Activated T-cell treated with anti-CD3 and anti-CD28 coated beads, Interleukin-2, amount 50 U/mL, for 4 hours (primary cell): Measurements from ENCODE around the gene APLP1. TPM values are rescaled to one million over a fixed set of nuclear protein-coding genes. Genes with fewer than 3 reads are reported as not detected.
"Not testable (repeated sequence)": the region's sequence is repeated elsewhere in the genome, so short reads cannot be mapped to it uniquely, and the experiment has no call there.

Experiments used
- ATAC-seq, 2 donors: fragments of 200-7000 bp; cut with Tn5 transposase; one replicate each; pipeline ENCODE4 v1.10.0; 2021
- DNase-seq: peaks from one replicate; pipeline ENCODE4 v3.0.0-alpha.2; 2020
- H3K27me3 Mint-ChIP-seq: one replicate; pipeline ENCODE4 v1.8.0; 2021; ENCODE audit warnings: low read depth, mixed read lengths
- H3K36me3 Mint-ChIP-seq: one replicate; pipeline ENCODE4 v1.8.0; 2022; ENCODE audit warnings: mixed read lengths; ENCODE audit not compliant: insufficient read depth
- H3K4me1 Mint-ChIP-seq: one replicate; pipeline ENCODE4 v1.8.0; 2021; ENCODE audit warnings: low read depth, mixed read lengths
- H3K4me3 Mint-ChIP-seq: one replicate; pipeline ENCODE4 v1.8.0; 2021; ENCODE audit warnings: mild to moderate bottlenecking, moderate library complexity, mixed read lengths
- H3K9me3 Mint-ChIP-seq: one replicate; pipeline ENCODE4 v1.8.0; 2021; ENCODE audit warnings: mixed read lengths
- total RNA-seq, 3 donors: library from RNA; stranded (reverse); gene quantifications; one replicate each; pipeline ENCODE4 v1.2.1, GENCODE V29; 2021

The APLP1 gene
- total RNA-seq, 3 donors from 2014 or later, result 0.24 to 0.34 TPM; not detected in 1

DNA sequence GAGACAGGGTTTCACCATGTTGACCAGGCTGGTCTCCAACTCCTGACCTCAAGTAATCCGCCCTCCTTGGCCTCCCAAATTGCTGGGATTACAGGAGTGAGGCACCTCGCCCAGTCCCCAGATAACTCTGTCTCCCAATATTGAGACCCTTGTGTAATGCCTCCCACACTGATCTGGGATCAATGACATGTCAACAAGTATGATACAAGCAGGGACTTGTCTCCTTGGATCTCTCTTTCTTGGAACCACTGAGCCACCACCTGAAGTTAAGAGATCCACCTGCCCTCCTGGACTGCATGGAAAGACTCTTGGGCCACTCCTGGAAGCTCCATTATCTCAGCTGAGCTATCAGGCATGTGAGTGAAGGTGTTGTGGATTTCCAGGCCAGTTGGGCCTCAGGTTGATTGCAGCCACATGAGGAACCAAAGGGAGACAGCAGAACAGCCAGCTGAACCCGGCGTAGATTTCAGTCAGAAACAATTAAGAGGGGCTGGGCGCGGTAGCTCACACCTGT is 16.9 kb downstream of the APLP1 start:
- H3K36me3 Mint-ChIP-seq, result peaks cover 17% of the 10 kb centered on the region
- peaks cover 2% of the 10 kb centered on the region for H3K27me3 Mint-ChIP-seq
- ATAC-seq (no peak), DNase-seq (no peak)
- H3K4me1 Mint-ChIP-seq, result peaks cover 6% of the 10 kb centered on the region
- no peak overlapping the region for H3K4me3 Mint-ChIP-seq
- no peaks in the 10 kb centered on the region for H3K9me3 Mint-ChIP-seq

DNA sequence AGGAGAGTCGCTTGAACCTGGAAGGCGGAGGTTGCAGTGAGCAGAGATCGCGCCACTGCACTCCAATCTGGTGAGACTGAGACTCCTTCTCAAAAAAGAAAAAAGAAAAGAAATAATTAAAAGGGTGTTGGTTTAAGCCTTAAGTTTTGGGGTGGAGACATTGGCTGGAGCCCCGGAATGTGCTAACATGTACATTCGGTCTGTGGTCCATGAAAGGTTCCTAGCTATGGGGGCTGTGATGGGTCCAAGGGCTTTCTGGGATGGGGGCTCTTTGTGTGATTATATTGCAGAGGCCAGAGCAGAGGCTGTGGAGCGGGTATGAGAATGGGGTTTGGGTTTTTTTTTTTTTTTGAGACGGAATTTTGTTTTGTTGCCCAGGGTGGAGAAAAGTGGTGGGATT is 17.5 kb downstream of the APLP1 start:
- Mint-ChIP-seq H3K4me1 (peaks cover 6% of the 10 kb centered on the region), H3K27me3 (peaks cover 2% of the 10 kb centered on the region), H3K9me3 (no peaks in the 10 kb centered on the region), H3K4me3 (no peak overlapping the region), H3K36me3 (peaks cover 20% of the 10 kb centered on the region)
- ATAC-seq, result no peak
- DNase-seq, result no peak

DNA sequence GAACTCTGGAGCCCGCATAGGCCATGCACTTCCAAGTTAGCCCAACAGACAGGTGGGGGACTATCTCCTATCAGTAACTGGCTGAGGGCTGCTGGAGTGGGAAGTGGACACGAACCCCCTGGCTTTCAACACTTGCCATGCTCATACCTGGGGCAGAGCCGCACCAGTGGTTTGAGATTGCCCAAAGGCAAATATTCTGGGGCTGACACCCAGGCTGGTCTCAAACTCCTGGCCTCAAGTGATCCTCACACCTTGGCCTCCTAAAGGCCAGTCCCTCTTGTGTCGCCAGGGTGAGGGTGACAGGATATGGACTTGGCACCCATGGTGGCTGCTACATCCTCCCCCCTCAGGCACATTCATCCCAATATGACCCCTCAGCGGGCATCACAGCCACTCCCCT is 18.8 kb downstream of the APLP1 start:
- Mint-ChIP-seq H3K4me1 (peaks cover 4% of the 10 kb centered on the region), H3K36me3 (peaks cover 23% of the 10 kb centered on the region), H3K27me3 (no peaks in the 10 kb centered on the region), H3K9me3 (no peaks in the 10 kb centered on the region), H3K4me3 (no peak overlapping the region)
- no peak for DNase-seq
- ATAC-seq, result no peak

DNA sequence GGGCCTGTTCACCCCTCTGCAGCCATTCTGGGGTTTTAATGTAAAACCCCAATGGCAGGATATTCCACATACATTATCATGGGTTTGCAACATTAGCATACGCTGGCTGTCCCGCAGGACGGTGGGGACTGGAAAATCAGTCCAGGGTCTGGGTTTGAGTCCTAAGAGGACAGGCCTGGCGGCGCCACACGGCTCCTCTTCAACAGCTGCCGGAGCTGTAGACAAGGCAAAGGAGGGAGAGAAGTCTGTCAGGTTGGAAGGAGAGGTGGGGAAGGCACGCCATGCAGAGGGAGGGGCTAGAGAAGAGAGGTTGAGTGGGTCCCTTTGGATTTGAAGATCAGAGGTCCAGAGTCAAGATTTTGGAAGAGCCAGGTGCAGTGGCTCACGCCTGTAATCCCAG is 20.0 kb downstream of the APLP1 start:
- no peak for ATAC-seq
- no peaks in the 10 kb centered on the region for H3K27me3 Mint-ChIP-seq
- H3K4me3 Mint-ChIP-seq, result no peak overlapping the region
- no peak for DNase-seq
- H3K4me1 Mint-ChIP-seq, result peaks cover 4% of the 10 kb centered on the region
- no peaks in the 10 kb centered on the region for H3K9me3 Mint-ChIP-seq
- H3K36me3 Mint-ChIP-seq, result peaks cover 32% of the 10 kb centered on the region

DNA sequence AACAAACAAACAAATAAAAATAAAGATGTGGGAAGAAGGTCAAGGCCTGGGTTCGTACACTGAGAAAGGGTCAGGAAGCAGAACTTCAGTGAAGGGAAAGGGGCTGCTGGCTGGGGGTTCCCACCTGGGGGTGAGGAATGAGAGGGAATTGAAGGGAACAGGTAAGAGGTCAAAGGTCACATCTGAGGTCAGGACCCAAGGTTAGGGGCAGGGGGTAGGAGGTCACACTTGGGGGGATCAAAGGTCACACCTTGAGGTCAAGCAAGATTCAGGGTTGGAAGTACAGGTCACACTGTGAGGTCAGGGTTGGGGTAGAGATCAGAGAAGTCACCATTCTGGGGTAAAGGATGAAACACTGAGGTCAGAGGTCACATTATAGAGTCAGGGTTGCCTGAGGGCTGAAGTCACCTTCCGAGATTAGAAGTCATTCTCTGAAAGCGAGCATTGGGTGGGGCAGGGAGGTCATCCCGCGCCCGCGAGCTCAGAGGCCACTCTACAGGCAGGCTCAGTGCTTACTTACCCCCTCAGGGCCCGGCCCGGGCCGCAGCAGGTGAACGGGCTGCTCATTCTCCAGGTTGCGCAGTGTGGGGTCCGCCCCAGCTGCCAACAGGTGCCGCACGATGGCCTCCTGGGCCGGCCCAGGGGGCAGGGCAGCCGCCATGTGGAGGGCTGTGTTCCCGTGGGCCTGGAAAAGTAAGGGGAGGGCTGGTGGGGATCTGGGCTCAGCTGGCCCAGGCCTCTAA is 21.2 kb downstream of the APLP1 start:
- Mint-ChIP-seq H3K36me3 (peaks cover 32% of the 10 kb centered on the region), H3K27me3 (no peaks in the 10 kb centered on the region), H3K4me3 (no peak overlapping the region), H3K9me3 (no peaks in the 10 kb centered on the region), H3K4me1 (peaks cover 4% of the 10 kb centered on the region)
- no peak for DNase-seq
- ATAC-seq, result no peak

DNA sequence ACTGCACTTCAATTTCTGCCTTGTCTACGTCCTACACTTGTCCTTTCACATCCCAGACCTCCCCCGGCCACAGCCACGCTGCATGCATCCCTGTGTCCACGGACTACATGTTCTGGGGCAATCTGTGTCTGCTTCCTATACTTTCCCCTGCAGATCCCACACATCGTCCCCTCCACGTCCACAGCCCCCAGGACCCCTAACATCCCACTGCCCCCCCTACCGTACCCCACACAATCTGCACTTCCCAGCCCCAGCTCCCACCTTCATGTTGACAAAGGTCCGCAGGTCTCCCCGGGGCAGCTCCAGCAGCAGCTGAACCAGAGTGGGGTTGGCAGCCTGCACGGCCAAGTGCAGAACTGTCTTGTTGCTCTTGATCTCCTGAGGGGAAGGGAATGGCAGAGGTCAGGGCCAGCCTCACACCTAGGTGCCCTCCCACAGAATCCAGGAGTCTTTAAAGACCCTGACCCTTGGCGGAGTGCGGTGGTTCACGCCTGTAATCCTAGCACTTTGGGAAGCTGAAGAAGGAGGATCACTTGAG is 21.8 kb downstream of the APLP1 start:
- Mint-ChIP-seq H3K27me3 (no peaks in the 10 kb centered on the region), H3K9me3 (no peaks in the 10 kb centered on the region), H3K4me1 (peaks cover 7% of the 10 kb centered on the region), H3K4me3 (no peak overlapping the region), H3K36me3 (peaks cover 32% of the 10 kb centered on the region)
- DNase-seq (peak; percentile 27), ATAC-seq (no peak)

DNA sequence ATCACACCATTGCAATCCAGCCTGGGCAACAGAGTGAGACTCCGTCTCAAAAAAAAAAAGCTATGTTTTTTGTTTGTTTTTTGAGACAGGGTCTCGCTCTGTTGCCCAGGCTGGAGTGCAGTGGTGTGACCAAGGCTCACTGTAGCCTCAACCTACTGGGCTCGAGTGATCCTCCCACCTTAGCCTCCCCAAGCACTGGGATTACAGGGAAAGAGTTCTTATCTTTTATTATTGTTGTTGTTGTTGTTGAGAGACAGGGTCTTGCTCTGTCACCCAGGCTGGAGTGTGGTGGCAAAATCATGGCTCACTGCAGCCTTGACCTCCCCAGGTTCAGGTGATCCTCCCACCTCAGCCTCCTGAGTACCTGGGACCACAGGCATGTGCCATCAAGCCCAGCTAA is 23.4 kb downstream of the APLP1 start:
- DNase-seq, H3K9me3 Mint-ChIP-seq, H3K4me3 Mint-ChIP-seq, ATAC-seq, H3K27me3 Mint-ChIP-seq: not testable (repeated sequence)
- H3K4me1 Mint-ChIP-seq, result peaks cover 17% of the 10 kb centered on the region
- H3K36me3 Mint-ChIP-seq, result peaks cover 36% of the 10 kb centered on the region

DNA sequence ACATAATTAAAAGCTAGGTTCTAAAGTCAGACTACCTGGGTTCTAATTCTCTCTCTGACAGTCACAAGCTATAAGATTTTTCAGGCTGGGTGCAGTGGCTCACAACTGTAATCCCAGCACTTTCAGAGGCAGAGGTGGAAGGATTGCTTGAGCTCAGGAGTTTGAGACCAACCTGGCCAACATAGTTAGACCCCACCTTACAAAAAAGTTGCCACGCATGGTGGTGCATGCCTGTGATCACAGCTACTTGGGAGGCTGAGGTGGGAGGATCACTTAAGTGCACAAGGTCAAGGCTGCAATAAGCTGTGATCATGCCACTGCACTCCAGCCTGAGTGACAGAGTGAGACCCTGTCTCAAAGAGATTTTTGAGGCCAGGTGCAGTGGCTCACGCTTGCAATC is 26.0 kb downstream of the APLP1 start:
- H3K27me3 Mint-ChIP-seq, result no peaks in the 10 kb centered on the region
- no peak for ATAC-seq
- DNase-seq, result no peak
- H3K4me3 Mint-ChIP-seq, result no peak overlapping the region
- H3K9me3 Mint-ChIP-seq, result no peaks in the 10 kb centered on the region
- peaks cover 32% of the 10 kb centered on the region for H3K36me3 Mint-ChIP-seq
- H3K4me1 Mint-ChIP-seq, result peaks cover 31% of the 10 kb centered on the region

DNA sequence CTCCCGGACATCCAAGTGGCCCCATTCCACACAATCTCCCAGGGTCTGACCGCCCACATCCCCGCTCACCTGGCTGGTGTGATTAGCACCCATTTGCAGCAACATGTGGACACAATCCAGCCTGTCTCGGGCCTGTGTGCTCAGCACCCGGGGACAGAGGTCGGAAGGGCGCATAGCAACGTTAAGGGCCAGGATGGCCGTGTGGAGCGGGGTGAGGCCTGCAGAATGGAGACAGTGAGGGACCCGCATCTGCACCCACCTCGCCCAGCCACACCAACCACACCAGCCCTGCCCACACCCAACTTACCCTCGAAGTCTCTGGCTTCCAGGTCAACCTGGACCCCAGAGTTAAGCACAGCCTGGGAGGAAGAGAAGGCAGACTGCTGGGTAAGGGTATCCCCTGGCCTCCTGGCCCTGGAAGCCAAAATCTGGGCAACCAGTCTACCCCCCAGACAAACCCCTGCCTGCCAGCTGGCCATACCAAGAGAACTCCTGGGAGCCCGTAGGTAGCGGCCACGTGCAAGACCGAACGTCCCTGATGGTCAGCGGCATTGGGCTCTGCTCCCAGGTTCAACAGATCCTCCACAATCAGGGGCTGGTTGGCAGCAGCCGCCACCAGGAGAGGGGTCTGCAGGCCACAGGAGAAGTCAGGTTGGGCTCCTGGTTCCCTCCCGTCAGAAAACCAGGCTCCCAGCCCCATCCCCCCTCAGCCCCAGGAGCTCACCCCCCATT is 27.7 kb downstream of the APLP1 start:
- Mint-ChIP-seq H3K27me3 (no peaks in the 10 kb centered on the region), H3K9me3 (no peaks in the 10 kb centered on the region), H3K4me1 (peaks cover 35% of the 10 kb centered on the region), H3K36me3 (peaks cover 24% of the 10 kb centered on the region), H3K4me3 (peak overlapping the region; percentile 94)
- DNase-seq (no peak), ATAC-seq (no peak)

DNA sequence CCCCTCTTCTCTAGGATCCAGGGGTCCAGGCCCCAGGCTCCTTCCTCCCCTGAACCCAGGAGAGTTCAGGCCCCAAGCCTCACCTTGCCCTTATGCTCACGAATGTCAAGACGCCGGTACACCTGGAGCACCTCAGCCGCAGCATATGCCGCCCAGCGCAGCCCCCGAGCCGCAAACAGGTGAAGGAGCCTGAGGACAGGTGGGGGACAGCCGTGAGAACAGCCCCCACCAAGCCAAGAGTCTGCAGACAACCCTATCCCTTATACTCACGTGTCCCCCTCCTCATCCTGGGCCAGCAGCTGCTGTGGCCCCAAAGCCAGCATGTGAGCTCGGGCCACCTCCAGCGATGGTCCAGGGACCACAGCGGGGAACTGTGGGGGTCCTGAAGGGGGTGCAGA is 28.3 kb downstream of the APLP1 start:
- DNase-seq (no peak), ATAC-seq (no peak)
- peaks cover 23% of the 10 kb centered on the region for H3K36me3 Mint-ChIP-seq
- H3K27me3 Mint-ChIP-seq, result no peaks in the 10 kb centered on the region
- H3K4me3 Mint-ChIP-seq, result peak overlapping the region; percentile 94
- H3K9me3 Mint-ChIP-seq, result no peaks in the 10 kb centered on the region
- H3K4me1 Mint-ChIP-seq, result peaks cover 40% of the 10 kb centered on the region

DNA sequence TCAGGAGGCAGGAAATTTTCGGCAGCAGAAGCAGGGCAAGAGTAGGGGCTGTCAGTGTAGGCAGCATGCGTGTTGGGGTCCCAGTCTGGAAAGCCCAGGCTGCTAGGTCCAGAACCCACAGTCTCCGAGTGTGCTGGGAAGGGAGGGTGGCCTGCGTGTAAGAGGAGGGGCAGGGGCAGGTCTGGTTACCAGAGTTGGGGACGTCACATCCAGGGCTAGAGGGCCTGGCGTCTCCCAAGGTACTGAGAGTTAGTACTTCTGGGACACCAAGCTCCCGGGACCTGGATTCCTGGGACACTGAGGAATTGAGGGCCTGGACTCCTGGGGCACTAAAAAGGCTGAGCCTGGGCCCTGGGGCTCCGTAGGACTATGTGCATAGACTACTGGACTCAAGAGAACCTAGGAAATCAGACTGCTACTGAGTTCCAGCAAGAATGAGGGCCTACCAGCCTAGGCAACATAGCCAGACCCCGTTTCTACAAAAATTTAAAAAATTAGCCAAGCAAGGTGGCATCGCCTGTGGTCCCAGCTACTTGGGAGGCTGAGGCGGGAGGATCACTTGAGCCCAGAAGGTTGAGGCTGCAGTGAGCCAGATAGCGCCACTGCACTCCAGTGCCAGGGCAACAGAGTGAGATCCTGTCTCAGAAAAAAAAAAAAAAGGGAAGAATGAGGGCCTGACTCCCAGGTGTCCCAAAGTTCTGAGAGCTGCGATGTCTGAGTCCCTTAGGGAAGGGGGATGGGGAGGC is 29.5 kb downstream of the APLP1 start:
- peaks cover 18% of the 10 kb centered on the region for H3K36me3 Mint-ChIP-seq
- H3K27me3 Mint-ChIP-seq, result no peaks in the 10 kb centered on the region
- ATAC-seq (no peak), DNase-seq (no peak)
- peak overlapping the region; percentile 94 for H3K4me3 Mint-ChIP-seq
- peaks cover 52% of the 10 kb centered on the region for H3K4me1 Mint-ChIP-seq
- H3K9me3 Mint-ChIP-seq, result no peaks in the 10 kb centered on the region

DNA sequence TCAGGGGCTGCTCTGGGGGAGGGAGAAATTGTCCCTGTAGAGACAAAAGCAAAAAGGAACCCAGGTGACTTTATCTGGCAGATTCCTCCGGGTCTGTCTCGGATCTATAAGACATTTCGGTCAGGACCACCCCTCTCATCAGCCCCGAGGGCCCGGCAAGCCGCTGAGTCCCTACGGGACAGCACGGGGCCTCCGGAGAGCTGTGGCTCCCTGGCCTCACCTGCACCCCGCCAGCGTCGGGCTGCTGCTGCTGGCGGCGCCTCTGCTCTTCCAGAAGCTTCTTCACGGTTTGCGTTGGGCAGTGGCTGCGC is 30.1 kb downstream of the APLP1 start:
- DNase-seq (no peak), ATAC-seq (no peak)
- Mint-ChIP-seq H3K9me3 (no peaks in the 10 kb centered on the region), H3K27me3 (no peaks in the 10 kb centered on the region), H3K4me3 (peak overlapping the region; percentile 94), H3K4me1 (peaks cover 55% of the 10 kb centered on the region), H3K36me3 (peaks cover 14% of the 10 kb centered on the region)

DNA sequence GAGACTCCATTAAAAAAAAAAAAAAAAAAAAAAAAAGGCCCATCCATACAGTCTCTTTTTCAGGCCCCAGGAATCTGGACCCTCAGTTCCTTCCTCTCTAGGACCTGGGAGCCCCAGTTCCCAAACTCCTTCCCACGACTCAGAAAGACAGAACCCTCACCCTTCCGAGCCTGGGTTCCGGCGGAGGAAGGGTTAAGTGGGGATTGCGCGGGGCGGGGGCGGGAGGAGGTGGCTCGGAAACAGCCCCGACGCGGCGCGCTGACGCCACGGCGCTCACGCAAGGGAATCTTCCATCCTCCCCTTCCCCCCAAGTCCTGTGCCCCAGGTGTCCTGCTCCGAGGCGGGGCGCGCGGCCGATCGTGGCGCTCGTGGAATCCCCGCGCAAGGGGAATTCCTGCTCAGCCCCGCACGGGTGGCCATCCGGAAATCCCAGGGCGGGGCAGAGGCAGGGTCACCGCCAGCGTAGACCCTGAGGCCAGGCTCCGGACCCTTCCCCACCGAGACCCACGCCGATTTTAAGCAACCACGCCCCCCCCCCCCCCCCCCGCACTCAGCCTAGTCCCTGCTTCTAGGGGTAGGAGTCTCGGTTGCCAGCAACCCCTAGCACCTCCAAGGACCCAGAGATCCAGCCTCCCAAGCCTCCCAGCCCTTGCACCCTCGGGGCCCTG is 31.3 kb downstream of the APLP1 start:
- DNase-seq (peak; percentile 85), ATAC-seq (peak; percentile 75 to 77)
- Mint-ChIP-seq H3K36me3 (peaks cover 14% of the 10 kb centered on the region), H3K4me1 (peaks cover 66% of the 10 kb centered on the region), H3K4me3 (peak overlapping the region; percentile 94), H3K9me3 (no peaks in the 10 kb centered on the region), H3K27me3 (no peaks in the 10 kb centered on the region)

DNA sequence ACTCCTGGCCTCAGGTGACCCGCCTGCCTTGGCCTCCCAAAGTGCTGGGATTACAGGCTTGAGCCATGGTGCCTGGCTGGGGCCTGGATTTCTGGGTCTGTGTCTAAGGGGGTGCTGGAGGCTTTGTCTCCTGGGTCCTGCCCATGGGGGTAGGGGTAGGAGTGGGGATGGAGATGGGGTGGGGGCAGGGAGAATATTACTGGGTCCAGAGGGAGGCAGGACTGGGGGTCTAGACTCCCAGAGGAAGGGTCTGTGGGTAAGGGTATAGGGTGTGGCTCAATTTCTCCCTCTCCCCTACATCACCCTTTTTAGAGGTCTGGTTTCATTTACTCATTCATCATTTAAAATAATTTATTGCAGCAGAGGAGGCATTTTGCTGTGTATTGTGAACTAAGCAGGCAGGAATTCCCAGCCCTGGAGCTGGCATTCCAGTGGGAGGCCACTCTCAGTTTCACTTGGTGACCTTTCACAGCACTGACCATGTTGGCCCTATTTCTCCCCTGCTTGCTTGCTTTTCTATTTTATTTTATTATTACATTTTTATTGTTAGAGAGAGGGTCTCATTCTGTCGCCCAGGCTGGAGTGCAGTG is 32.8 kb downstream of the APLP1 start:
- Mint-ChIP-seq H3K9me3 (no peaks in the 10 kb centered on the region), H3K4me1 (peaks cover 63% of the 10 kb centered on the region), H3K27me3 (no peaks in the 10 kb centered on the region), H3K4me3 (peak overlapping the region; percentile 94), H3K36me3 (peaks cover 8% of the 10 kb centered on the region)
- DNase-seq (no peak), ATAC-seq (no peak)
